ENCODE measurements around the gene IRAK3. TPM values are rescaled to one million over a fixed set of nuclear protein-coding genes. Genes with fewer than 3 reads are reported as not detected.
"Not testable (repeated sequence)": the region's sequence is repeated elsewhere in the genome, so short reads cannot be mapped to it uniquely, and the experiment has no call there.

Gene IRAK3
- total RNA-seq, 1 donor from 2014 or later = 0.81 TPM

DNA sequence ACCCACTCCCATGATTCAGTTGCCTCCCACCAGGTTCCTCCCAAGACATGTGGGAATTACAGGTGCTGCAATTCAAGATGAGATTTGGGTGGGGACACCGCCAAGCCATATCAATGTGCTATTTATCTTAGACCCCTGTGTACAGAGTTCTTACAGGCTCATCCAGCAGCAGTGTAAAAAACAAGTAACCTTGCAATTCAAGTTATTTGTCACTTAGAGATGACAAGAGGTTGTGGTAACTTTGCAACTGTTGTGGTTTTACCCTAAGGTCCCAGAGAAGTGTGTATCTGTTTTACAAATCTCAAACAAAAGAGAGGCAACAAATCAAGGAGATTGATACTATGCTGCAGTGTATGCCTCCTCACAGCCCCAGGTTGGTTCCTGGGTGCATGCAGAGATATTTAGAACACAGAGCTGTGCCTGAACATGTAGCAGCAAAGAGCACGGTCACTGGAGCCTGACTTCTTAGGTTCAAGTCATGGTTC lies 101.7 kb downstream of the IRAK3 start:
- TF ChIP-seq, protein P1, sequence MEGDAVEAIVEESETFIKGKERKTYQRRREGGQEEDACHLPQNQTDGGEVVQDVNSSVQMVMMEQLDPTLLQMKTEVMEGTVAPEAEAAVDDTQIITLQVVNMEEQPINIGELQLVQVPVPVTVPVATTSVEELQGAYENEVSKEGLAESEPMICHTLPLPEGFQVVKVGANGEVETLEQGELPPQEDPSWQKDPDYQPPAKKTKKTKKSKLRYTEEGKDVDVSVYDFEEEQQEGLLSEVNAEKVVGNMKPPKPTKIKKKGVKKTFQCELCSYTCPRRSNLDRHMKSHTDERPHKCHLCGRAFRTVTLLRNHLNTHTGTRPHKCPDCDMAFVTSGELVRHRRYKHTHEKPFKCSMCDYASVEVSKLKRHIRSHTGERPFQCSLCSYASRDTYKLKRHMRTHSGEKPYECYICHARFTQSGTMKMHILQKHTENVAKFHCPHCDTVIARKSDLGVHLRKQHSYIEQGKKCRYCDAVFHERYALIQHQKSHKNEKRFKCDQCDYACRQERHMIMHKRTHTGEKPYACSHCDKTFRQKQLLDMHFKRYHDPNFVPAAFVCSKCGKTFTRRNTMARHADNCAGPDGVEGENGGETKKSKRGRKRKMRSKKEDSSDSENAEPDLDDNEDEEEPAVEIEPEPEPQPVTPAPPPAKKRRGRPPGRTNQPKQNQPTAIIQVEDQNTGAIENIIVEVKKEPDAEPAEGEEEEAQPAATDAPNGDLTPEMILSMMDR (conservative IDR thresholded peaks at IDR 0.05; ENCODE audit: low read depth, low read length) = no peak
- H3K4me3 ChIP-seq (ENCODE audit: low read depth, low read length) = no peak overlapping the region
- no peak for DNase-seq (ENCODE audit: low read depth)

DNA sequence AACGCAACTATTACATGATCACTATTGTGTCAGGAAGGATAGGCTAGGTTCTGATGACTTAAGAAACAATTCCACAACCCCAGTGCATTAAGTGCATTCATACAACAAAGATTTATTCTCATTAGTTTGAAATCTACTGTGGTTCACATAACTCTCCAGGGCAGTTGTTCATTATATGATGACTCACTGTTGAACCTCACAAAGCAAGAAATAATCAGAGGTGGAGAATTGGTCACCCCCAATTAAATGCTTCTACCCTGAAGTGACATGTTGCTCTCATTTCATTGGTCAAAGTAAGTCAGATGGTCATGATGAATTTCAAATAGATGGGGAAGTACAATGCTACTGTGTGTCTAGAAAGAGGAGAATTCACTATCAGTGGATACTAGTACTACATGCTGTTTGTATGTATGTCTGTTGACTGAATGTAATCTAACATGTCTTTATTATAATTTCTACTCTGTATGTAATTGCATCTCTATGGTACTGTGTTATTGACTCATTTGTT lies 107.2 kb downstream of the IRAK3 start:
- TF ChIP-seq, protein P1 (conservative IDR thresholded peaks at IDR 0.05; ENCODE audit: low read depth, low read length) = no peak
- no peak for DNase-seq (ENCODE audit: low read depth)

DNA sequence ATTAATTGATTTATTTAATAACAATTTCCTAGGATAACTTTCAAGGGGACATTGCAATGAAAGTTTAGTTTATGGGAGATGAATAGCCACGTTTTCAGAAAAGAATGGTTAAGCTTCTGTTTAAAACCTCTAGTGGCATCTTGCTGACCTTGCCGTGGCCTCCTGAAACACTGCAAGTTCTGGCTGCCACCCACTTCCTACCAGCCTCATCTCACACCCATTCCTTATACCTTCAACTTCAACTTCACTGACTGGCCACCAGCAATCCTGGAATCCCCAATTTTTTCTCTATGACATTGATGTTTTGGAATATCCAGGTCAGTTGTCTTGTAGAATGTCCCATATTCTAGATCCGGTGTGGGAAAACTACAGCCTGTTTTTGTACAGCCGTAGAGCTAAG lies 108.1 kb downstream of the IRAK3 start:
- DNase-seq (ENCODE audit: low read depth) = no peak
- TF ChIP-seq, protein P1 (conservative IDR thresholded peaks at IDR 0.05; ENCODE audit: low read depth, low read length) = no peak
- no peak overlapping the region for H3K4me3 ChIP-seq (ENCODE audit: low read depth, low read length)

More for the DNA sequence above, 107.2 kb downstream of the IRAK3 start:
- H3K4me3 ChIP-seq (ENCODE audit: low read depth, low read length) = no peak overlapping the region

DNA sequence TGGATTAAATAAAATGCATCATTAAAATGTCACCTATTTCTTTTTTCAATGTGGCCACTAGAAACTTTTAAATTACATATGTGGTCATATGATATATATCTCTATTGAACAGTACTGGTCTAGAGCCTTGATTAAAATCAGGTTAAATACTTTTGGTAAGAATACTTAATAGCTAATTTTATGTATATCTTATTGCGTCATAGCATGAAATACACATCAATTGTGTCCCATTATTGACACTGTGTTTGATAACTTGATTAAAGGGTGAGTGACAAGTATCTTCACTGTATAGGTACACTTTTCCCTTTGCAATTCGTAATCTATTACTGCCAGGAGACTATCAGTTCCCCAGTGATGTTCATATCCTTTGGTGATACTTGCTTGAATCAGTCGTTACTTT lies 108.9 kb downstream of the IRAK3 start:
- H3K4me3 ChIP-seq (ENCODE audit: low read depth, low read length) = no peak overlapping the region
- TF ChIP-seq, protein P1 (conservative IDR thresholded peaks at IDR 0.05; ENCODE audit: low read depth, low read length) = no peak
- no peak for DNase-seq (ENCODE audit: low read depth)

DNA sequence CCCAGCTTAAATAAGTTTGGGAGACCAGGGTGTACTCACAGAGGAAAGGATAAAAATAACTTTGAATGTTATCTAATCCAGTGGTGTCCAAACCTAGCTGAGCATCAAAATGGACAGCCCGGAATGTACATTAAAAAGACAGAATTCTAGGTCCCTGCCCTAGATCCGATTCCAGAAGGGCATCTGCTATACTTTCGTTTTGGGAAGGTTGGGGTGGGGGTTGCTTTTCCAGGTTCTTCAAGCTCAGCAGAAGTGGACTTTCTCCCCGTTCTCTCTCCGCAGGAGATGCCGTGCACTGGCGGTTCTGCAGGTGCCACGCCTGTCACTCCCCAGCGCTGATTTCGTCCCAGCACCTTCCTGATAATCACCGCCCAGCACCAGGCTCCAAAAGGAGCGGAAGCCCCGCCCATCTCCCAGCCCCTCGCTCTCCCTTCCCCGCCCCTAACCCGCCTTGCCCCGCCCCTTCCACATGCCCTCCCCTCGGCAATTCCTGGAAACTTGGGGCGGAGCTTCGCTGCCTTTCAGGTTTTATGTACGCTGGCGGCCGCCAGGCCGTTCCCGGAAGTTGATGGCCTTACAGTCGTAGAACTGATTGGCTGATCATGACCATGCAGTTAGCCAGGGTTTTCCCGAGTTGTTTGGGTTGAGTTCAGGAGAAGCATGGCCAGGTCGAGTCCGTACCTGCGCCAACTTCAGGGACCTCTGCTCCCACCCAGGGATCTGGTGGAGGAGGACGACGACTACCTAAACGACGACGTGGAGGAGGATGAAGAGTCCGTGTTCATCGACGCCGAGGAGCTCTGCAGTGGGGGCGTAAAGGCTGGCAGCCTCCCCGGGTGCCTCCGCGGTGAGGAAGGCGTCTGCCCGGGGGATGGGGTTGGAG lies 113.2 kb downstream of the IRAK3 start, which contains the start of gene HELB:
Gene HELB (plus strand): TSS at position 550 of the 883 bp plus-strand sequence. CDS start 111 bp downstream, at position 661.
- peak; percentile 87 for DNase-seq (ENCODE audit: low read depth)
- peak within 1 kb of the TSS; percentile 83 for H3K4me3 ChIP-seq (ENCODE audit: low read depth, low read length)
- TF ChIP-seq, protein P1 (conservative IDR thresholded peaks at IDR 0.05; ENCODE audit: low read depth, low read length) = no peak

DNA sequence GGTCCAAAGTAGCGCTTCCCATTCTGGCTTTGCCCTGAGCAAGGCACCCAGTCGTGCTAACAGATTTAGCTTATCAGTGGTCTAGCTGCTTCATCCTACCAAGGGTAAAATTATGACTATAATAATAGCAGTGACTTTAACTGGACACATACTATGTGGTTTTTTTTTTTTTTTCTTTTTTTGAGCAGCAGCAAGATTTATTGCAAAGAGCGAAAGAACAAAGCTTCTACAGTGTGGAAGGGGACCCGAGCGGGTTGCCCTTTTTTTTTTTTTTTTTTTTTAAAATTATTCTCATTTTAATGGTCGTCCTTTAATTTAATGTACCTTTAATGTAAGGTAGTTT lies 113.8 kb downstream of the IRAK3 start:
- peak overlapping the region; percentile 83 for H3K4me3 ChIP-seq (ENCODE audit: low read depth, low read length)
- TF ChIP-seq, protein P1 (conservative IDR thresholded peaks at IDR 0.05; ENCODE audit: low read depth, low read length) = no peak
- no peak for DNase-seq (ENCODE audit: low read depth)

DNA sequence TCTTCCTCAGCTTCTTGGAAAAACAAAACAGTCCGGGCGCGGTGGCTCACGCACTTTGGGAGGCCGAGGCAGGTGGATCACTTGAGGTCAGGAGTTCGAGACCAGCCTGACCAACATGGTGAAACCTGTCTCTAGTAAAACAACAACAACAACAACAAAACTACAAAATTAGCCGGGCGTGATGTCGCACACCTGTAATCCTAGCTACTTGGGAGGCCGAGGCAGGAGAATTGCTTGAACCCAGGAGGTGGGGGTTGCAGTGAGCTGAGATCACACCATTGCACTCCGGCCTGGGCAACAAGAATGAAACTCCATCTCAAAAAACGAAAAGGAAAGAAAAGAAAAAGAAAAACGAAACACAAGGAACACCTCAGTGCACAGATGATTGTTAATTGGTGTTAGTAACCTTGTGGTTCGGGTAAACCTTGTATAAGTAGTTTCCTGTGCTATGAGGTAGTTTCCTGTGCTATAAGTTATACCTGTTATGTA lies 114.3 kb downstream of the IRAK3 start:
- peak overlapping the region; percentile 83 for H3K4me3 ChIP-seq (ENCODE audit: low read depth, low read length)
- not testable (repeated sequence) for DNase-seq (ENCODE audit: low read depth)
